B cell (primary cell): ENCODE measurements around the gene TGFBR1. TPM values are rescaled to one million over a fixed set of nuclear protein-coding genes. Genes with fewer than 3 reads are reported as not detected.

Source experiments
- ATAC-seq: fragments of 200-7000 bp; cut with Tn5 transposase; one replicate; pipeline ENCODE4 v1.10.0; 2021; ENCODE audit warnings: low read depth, mild to moderate bottlenecking, moderate number of reproducible peaks, moderate library complexity
- CTCF ChIA-PET: fragments of 350-600 bp; sonication (Branson Sonifier 250); formaldehyde crosslinking; loops from one replicate; lab custom pipeline; 2021; ENCODE audit warnings: antibody characterized with exemption, inconsistent platforms; lab: Charles Lee
- POLR2A ChIA-PET: fragments of 350-600 bp; sonication (Branson Sonifier 250); formaldehyde crosslinking; loops from one replicate; lab custom pipeline; 2021; ENCODE audit warnings: antibody characterized with exemption; lab: Charles Lee
- DNase-seq: peaks from one replicate; pipeline ENCODE4 v3.0.0; 2013
- H2AFZ ChIP-seq: 2 replicates; pipeline ENCODE4 v1.6.1; 2012; ENCODE audit warnings: mild to moderate bottlenecking, low read depth, low read length; ENCODE audit not compliant: insufficient read depth, poor library complexity, severe bottlenecking
- H3K27ac ChIP-seq, 2 donors: 1 replicate in 1 of 2; 2 replicates in 1 of 2; pipeline ENCODE4 v1.5.1; 2012 to 2013; ENCODE audit warnings: low read length in 2 of 2, mild to moderate bottlenecking in 2 of 2, moderate library complexity in 1 of 2
- H3K27me3 ChIP-seq, 4 experiments: fragments of 200-600 bp in 1 of 4; sonication (generic) in 1 of 4; replicated peaks in 1 of 4; 1 replicate in 2 of 4; 2 replicates in 2 of 4; pipeline versions ENCODE4 v1.6.1 to v1.7.0; 2013 to 2016; ENCODE audit warnings: low read length in 3 of 4, mild to moderate bottlenecking in 2 of 4, mixed read lengths in 1 of 4, moderate library complexity in 1 of 4; ENCODE audit not compliant: insufficient read depth in 4 of 4, control insufficient read depth in 3 of 4; ENCODE audit errors: control extremely low read depth in 1 of 4
- H3K36me3 ChIP-seq, 2 experiments: replicated peaks in 1 of 2; 1 replicate in 1 of 2; 2 replicates in 1 of 2; pipeline versions ENCODE4 v1.6.1 to v1.7.1; 2013; ENCODE audit warnings: low read length in 1 of 2; ENCODE audit not compliant: insufficient read depth in 2 of 2, control insufficient read depth in 1 of 2; ENCODE audit errors: control extremely low read depth in 1 of 2, extremely low read depth in 1 of 2
- H3K4me1 ChIP-seq, 2 donors: fragments of 200-600 bp in 1 of 2; sonication (generic) in 1 of 2; 1 replicate in 1 of 2; 2 replicates in 1 of 2; pipeline versions ENCODE4 v1.5.1 to v1.6.1; 2013 to 2017; ENCODE audit warnings: low read length in 2 of 2; ENCODE audit not compliant: control insufficient read depth in 2 of 2, insufficient read depth in 2 of 2
- H3K4me2 ChIP-seq: replicated peaks from 2 replicates; pipeline ENCODE3; 2012; ENCODE audit warnings: mild to moderate bottlenecking, low read depth, low read length; ENCODE audit not compliant: poor library complexity, severe bottlenecking
- H3K4me3 ChIP-seq, 5 experiments: fragments of 200-600 bp in 1 of 5; sonication (generic) in 1 of 5; 1 replicate in 3 of 5; 2 replicates in 2 of 5; pipeline versions ENCODE4 v1.5.1 to v1.7.0; 2011 to 2016; ENCODE audit warnings: low read length in 4 of 5, mild to moderate bottlenecking in 4 of 5, low read depth in 2 of 5, control low read depth in 1 of 5, moderate library complexity in 1 of 5; ENCODE audit not compliant: insufficient read depth in 1 of 5; ENCODE audit errors: control extremely low read depth in 1 of 5, extremely low read depth in 1 of 5
- H3K79me2 ChIP-seq: fragments of 200-600 bp; sonication (generic); one replicate; pipeline ENCODE4 v1.6.0; 2016; ENCODE audit warnings: low read length; ENCODE audit not compliant: control insufficient read depth, insufficient read depth
- H3K9ac ChIP-seq: fragments of 200-600 bp; sonication (generic); 2 replicates; pipeline ENCODE4 v1.6.1; 2017; ENCODE audit warnings: mild to moderate bottlenecking, low read length, moderate library complexity
- H3K9me3 ChIP-seq, 3 donors: one replicate each; pipeline versions ENCODE4 v1.6.1 to v1.7.1; 2013; ENCODE audit warnings: low read length in 2 of 3; ENCODE audit not compliant: control insufficient read depth in 2 of 3, insufficient read depth in 1 of 3; ENCODE audit errors: control extremely low read depth in 1 of 3
- H4K20me1 ChIP-seq: 2 replicates; pipeline ENCODE4 v1.6.0; 2012; ENCODE audit warnings: mild to moderate bottlenecking, low read length; ENCODE audit not compliant: insufficient read depth, control insufficient read depth, poor library complexity, severe bottlenecking
- H3K27ac Mint-ChIP-seq: one replicate; pipeline ENCODE4 v1.8.0; 2021; ENCODE audit warnings: mixed read lengths
- H3K27me3 Mint-ChIP-seq: one replicate; pipeline ENCODE4 v1.8.0; 2021; ENCODE audit warnings: mixed read lengths
- H3K4me1 Mint-ChIP-seq: one replicate; pipeline ENCODE4 v1.8.0; 2021; ENCODE audit warnings: mixed read lengths
- H3K4me3 Mint-ChIP-seq: one replicate; pipeline ENCODE4 v1.8.0; 2021; ENCODE audit warnings: mixed read lengths
- H3K9me3 Mint-ChIP-seq: one replicate; pipeline ENCODE4 v1.8.0; 2022; ENCODE audit warnings: mixed read lengths; ENCODE audit not compliant: insufficient read depth
- EZH2 ChIP-seq: IDR thresholded peaks from 2 replicates; pipeline ENCODE4 v1.6.1; 2012; ENCODE audit warnings: borderline replicate concordance, low read depth, mild to moderate bottlenecking, moderate library complexity, low read length; ENCODE audit not compliant: insufficient read depth, poor library complexity, severe bottlenecking
- WGBS: methylation state at CpG from one replicate; pipeline ENCODE4 v1.1.5; 2013; ENCODE audit warnings: missing lambda C conversion rate; ENCODE audit not compliant: insufficient coverage; 5-methylcytosine and 5-hydroxymethylcytosine counted together
- intact Hi-C: fragments of 100-400 bp; cut with micrococcal nuclease; formaldehyde crosslinking; loops from one replicate; pipeline ENCODE4 v1.10.0; 2022
- polyA plus RNA-seq: library from polyadenylated mRNA; depleted of rRNA; stranded (reverse); fragments of >200 nt; gene quantifications from 2 replicates; pipeline ENCODE4 v1.2.3, GENCODE V29; 2012
- total RNA-seq, 2 donors: library from RNA; stranded (reverse); fragments of 120-200 nt in 1 of 2; gene quantifications; 1 replicate in 1 of 2; 2 replicates in 1 of 2; pipeline versions ENCODE4 v1.2.3 to v1.2.4, GENCODE V29; 2013 to 2022
- TF ChIP-seq, protein P1 (sequence below): fragments of 200-600 bp; IDR thresholded peaks from one replicate; pipeline ENCODE4 v1.8.0; 2022; ENCODE audit warnings: antibody characterized with exemption, mild to moderate bottlenecking

The TGFBR1 gene
- total and polyA plus RNA-seq, 2 donors (not counting 1 experiment from before 2014, with no cell fraction given) = 3.0 to 60.7 TPM

DNA sequence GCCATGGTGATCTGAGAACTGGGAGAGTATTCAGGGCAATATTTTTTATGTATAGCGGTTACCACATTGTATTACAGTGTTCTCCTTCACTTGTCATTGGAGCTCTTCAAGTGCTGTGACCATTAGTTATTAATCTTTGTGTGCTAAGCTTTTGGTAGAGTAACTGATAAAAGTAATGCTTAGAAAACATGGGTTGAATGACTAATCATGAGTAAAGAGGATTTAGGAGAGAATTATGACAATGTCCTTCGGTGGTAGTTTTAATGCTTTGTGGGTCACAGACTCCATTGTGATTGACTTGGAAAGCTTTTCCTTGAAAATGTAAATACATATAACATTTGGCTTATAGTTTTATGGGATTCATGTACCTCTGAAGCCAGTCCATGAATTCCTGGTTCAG lies 21.4 kb downstream of the TGFBR1 start:
- no peak overlapping the region for H3K27ac Mint-ChIP-seq

More for the DNA sequence above, 21.4 kb downstream of the TGFBR1 start:
- H3K4me3 Mint-ChIP-seq = no peak overlapping the region
- H3K9me3 ChIP-seq = peaks cover 0 to 5% (median 0%) of the 10 kb centered on the region in 3 donors
- H2AFZ ChIP-seq = no peak overlapping the region
- ChIA-PET POLR2A (no interaction called here), CTCF (interaction anchor here (0.7 to 2.6 kb wide), 2 partner anchors 15 to 128 kb away, joined by 3 to 8 read pairs; no protein-coding TSS in a partner anchor)
- TF ChIP-seq EZH2 = no peak
- TF ChIP-seq, protein P1, sequence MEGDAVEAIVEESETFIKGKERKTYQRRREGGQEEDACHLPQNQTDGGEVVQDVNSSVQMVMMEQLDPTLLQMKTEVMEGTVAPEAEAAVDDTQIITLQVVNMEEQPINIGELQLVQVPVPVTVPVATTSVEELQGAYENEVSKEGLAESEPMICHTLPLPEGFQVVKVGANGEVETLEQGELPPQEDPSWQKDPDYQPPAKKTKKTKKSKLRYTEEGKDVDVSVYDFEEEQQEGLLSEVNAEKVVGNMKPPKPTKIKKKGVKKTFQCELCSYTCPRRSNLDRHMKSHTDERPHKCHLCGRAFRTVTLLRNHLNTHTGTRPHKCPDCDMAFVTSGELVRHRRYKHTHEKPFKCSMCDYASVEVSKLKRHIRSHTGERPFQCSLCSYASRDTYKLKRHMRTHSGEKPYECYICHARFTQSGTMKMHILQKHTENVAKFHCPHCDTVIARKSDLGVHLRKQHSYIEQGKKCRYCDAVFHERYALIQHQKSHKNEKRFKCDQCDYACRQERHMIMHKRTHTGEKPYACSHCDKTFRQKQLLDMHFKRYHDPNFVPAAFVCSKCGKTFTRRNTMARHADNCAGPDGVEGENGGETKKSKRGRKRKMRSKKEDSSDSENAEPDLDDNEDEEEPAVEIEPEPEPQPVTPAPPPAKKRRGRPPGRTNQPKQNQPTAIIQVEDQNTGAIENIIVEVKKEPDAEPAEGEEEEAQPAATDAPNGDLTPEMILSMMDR = no peak
- H3K9me3 Mint-ChIP-seq = no peaks in the 10 kb centered on the region
- WGBS = 100% methylated on average over 1 of the region's 2 CpGs
- DNase-seq (no peak), ATAC-seq (no peak)
- H3K27ac ChIP-seq = no peak overlapping the region
- H3K4me1 Mint-ChIP-seq = peaks cover 68% of the 10 kb centered on the region
- no peak overlapping the region for H3K9ac ChIP-seq
- no peaks in the 10 kb centered on the region for H3K27me3 ChIP-seq
- H3K4me2 ChIP-seq = no peak overlapping the region
- peaks cover 20 to 23% of the 10 kb centered on the region in 2 donors for H3K4me1 ChIP-seq
- no peak overlapping the region for H3K4me3 ChIP-seq
- no peaks in the 10 kb centered on the region for H3K36me3 ChIP-seq
- no peaks in the 10 kb centered on the region for H3K27me3 Mint-ChIP-seq
- peaks cover 68% of the 10 kb centered on the region for H3K79me2 ChIP-seq
- intact Hi-C loops = no loop called here
- H4K20me1 ChIP-seq = peaks cover 5% of the 10 kb centered on the region
